Measurements from ENCODE around the gene CLCN7.

DNA sequence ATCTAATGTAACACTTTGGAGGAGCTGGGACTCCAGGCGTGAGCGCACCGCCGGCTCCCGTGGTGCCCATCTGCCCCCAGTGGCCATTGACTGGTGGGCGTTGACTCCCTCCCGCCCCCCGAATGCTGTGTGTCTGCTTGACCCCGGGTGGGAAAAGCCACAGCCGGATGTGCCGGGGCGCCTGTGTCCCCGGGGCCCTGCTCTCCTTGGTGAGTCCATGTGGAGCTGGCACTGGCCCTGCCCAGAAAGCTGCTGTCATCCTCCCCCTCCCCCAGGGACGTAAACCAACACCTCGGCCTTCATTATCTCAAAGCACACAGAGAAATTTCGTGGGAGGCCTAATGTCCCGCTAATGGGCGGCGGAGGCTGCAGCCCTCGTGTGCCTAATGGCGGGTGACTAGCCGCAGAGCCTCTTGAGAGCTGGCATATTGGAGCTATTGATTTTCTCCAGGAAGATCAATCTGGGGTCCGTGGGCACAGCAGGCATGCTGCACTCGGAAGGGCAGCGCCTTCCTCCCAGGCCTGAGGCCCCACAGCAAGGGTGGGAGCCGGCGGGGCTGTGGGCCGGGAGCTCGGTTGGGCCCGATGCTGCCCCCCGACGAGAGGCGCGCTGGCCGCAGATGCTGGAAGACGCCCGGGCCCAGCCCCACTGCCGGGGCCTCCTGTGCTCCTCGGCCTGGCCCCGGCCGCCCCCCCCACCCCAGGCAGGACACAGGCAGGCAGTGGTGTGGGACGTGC, 47.9 kb downstream of the CLCN7 start:
- TF ChIP-seq, protein P1, sequence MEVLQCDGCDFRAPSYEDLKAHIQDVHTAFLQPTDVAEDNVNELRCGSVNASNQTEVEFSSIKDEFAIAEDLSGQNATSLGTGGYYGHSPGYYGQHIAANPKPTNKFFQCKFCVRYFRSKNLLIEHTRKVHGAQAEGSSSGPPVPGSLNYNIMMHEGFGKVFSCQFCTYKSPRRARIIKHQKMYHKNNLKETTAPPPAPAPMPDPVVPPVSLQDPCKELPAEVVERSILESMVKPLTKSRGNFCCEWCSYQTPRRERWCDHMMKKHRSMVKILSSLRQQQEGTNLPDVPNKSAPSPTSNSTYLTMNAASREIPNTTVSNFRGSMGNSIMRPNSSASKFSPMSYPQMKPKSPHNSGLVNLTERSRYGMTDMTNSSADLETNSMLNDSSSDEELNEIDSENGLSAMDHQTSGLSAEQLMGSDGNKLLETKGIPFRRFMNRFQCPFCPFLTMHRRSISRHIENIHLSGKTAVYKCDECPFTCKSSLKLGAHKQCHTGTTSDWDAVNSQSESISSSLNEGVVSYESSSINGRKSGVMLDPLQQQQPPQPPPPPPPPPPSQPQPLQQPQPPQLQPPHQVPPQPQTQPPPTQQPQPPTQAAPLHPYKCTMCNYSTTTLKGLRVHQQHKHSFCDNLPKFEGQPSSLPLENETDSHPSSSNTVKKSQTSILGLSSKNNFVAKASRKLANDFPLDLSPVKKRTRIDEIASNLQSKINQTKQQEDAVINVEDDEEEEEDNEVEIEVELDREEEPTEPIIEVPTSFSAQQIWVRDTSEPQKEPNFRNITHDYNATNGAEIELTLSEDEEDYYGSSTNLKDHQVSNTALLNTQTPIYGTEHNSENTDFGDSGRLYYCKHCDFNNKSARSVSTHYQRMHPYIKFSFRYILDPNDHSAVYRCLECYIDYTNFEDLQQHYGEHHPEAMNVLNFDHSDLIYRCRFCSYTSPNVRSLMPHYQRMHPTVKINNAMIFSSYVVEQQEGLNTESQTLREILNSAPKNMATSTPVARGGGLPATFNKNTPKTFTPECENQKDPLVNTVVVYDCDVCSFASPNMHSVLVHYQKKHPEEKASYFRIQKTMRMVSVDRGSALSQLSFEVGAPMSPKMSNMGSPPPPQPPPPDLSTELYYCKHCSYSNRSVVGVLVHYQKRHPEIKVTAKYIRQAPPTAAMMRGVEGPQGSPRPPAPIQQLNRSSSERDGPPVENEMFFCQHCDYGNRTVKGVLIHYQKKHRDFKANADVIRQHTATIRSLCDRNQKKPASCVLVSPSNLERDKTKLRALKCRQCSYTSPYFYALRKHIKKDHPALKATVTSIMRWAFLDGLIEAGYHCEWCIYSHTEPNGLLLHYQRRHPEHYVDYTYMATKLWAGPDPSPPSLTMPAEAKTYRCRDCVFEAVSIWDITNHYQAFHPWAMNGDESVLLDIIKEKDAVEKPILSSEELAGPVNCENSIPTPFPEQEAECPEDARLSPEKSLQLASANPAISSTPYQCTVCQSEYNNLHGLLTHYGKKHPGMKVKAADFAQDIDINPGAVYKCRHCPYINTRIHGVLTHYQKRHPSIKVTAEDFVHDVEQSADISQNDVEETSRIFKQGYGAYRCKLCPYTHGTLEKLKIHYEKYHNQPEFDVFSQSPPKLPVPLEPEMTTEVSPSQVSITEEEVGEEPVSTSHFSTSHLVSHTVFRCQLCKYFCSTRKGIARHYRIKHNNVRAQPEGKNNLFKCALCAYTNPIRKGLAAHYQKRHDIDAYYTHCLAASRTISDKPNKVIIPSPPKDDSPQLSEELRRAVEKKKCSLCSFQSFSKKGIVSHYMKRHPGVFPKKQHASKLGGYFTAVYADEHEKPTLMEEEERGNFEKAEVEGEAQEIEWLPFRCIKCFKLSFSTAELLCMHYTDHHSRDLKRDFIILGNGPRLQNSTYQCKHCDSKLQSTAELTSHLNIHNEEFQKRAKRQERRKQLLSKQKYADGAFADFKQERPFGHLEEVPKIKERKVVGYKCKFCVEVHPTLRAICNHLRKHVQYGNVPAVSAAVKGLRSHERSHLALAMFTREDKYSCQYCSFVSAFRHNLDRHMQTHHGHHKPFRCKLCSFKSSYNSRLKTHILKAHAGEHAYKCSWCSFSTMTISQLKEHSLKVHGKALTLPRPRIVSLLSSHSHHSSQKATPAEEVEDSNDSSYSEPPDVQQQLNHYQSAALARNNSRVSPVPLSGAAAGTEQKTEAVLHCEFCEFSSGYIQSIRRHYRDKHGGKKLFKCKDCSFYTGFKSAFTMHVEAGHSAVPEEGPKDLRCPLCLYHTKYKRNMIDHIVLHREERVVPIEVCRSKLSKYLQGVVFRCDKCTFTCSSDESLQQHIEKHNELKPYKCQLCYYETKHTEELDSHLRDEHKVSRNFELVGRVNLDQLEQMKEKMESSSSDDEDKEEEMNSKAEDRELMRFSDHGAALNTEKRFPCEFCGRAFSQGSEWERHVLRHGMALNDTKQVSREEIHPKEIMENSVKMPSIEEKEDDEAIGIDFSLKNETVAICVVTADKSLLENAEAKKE (CRISPR knock-in tag; IDR thresholded peaks at IDR 0.05): no peak
- TF ChIP-seq, protein P2, sequence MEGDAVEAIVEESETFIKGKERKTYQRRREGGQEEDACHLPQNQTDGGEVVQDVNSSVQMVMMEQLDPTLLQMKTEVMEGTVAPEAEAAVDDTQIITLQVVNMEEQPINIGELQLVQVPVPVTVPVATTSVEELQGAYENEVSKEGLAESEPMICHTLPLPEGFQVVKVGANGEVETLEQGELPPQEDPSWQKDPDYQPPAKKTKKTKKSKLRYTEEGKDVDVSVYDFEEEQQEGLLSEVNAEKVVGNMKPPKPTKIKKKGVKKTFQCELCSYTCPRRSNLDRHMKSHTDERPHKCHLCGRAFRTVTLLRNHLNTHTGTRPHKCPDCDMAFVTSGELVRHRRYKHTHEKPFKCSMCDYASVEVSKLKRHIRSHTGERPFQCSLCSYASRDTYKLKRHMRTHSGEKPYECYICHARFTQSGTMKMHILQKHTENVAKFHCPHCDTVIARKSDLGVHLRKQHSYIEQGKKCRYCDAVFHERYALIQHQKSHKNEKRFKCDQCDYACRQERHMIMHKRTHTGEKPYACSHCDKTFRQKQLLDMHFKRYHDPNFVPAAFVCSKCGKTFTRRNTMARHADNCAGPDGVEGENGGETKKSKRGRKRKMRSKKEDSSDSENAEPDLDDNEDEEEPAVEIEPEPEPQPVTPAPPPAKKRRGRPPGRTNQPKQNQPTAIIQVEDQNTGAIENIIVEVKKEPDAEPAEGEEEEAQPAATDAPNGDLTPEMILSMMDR (conservative IDR thresholded peaks at IDR 0.05; ENCODE audit: low read depth in 2 of 2): peak in 1 of 2 experiments; percentile 7; a peak in 1 of 4 replicates
- no peak for TF ChIP-seq EZH2 (IDR thresholded peaks at IDR 0.05; ENCODE audit: low read depth, unreplicated experiment)
- TF ChIP-seq STAT1 (IDR thresholded peaks at IDR 0.05; ENCODE audit: unreplicated experiment): no peak
- TF ChIP-seq EZH2phosphoT487 (IDR thresholded peaks at IDR 0.05; ENCODE audit: unreplicated experiment): no peak

All from GM23338 (cell line).